NCI-H345 (cell line): ENCODE results near the gene C12orf43.

ENCODE experiments used
- DNase-seq: peaks from one replicate; lab custom pipeline; 2025; lab: John Stamatoyannopoulos, UW

The C12orf43 gene

GRCh38 chr12:120978296-120979219, 37.7 kb downstream of the C12orf43 start, which contains the start of gene HNF1A:
Gene HNF1A (plus strand): TSS chr12:120978543. CDS start chr12:120978769, 226 bp downstream.
- no peak for DNase-seq

GRCh38 chr12:120977531-120978295, 38.6 kb downstream of the C12orf43 start:
- no peak for DNase-seq

GRCh38 chr12:120972870-120973543, 43.3 kb downstream of the C12orf43 start:
- DNase-seq: peak; percentile 28

- peak; percentile 47 for DNase-seq
These were observed 44.7 kb downstream of the C12orf43 start for GRCh38 chr12:120971299-120972180.

- no peak for DNase-seq
These were observed 46.0 kb downstream of the C12orf43 start for GRCh38 chr12:120970310-120970709.

GRCh38 chr12:120965534-120966091, 50.7 kb downstream of the C12orf43 start:
- DNase-seq: no peak

GRCh38 chr12:120964298-120964697, 52.0 kb downstream of the C12orf43 start:
- no peak for DNase-seq

- DNase-seq: no peak
These were observed 53.7 kb downstream of the C12orf43 start for GRCh38 chr12:120962532-120963020.

GRCh38 chr12:120961604-120962531, 54.4 kb downstream of the C12orf43 start:
- no peak for DNase-seq

- no peak for DNase-seq
These were observed 55.6 kb downstream of the C12orf43 start for GRCh38 chr12:120960657-120961056.

- no peak for DNase-seq
These were observed 57.0 kb downstream of the C12orf43 start for GRCh38 chr12:120959111-120959878.

- DNase-seq: no peak
These were observed 59.5 kb downstream of the C12orf43 start for GRCh38 chr12:120956579-120957300.

- no peak for DNase-seq
These were observed 61.1 kb downstream of the C12orf43 start for GRCh38 chr12:120955232-120955631.

- no peak for DNase-seq
These were observed 65.5 kb downstream of the C12orf43 start for GRCh38 chr12:120950807-120951206.
